ENCODE measurements around the gene SLC37A2. TPM values are rescaled to one million over a fixed set of nuclear protein-coding genes. Genes with fewer than 3 reads are reported as not detected.

Gene SLC37A2
- total and polyA plus RNA-seq, 2 of the 4 experiments (the other 2 are of a cell fraction) = 0.72 to 1.1 TPM

DNA sequence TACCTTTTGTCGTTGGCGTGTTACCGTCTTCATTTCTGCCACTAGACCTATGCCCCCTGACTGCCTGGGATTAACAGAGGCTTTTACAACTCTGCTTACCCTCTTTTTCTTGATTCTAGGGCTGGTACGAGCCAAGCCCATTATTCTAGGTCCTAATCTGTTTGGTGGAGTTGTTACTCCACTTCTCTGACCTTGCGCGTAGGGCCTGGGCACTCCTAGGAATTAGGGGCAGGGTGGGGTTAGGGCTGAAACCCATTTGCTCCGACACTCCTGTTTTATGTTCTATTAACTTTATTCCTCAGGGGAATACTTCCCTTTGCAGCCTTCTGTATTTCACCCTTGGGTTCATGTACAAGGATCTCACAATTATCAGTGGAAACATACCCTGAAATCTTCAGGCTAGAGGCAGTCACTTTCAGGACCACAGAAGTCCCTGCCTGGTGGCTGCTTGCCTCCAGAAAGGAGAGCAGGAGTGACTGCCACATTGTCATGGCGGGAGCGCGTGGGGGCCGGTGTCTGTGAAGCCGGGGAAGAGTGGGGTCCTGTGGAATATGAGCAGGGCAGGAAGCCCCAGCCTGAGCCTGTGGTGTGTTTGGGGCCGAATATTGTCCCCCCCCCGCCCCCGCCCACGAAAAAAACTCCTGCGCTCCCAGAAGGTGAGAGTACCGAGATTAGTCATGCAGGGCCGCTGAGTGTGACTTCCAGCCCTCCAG, 731 bp upstream of the SLC37A2 start:
- Histone ChIP-seq H3K27me3 (ENCODE audit: control insufficient read depth, insufficient read depth, low read length) (no peaks in the 10 kb centered on the region), H2AFZ (replicated peaks; ENCODE audit: low read length, poor library complexity) (peak overlapping the region; percentile 99), H3K4me1 (ENCODE audit: control insufficient read depth, insufficient read depth, low read length) (peaks cover 3% of the 10 kb centered on the region; the same call in 1 of the 2 replicates), H2BK5ac (ENCODE audit: low read depth, low read length, poor library complexity, severe bottlenecking) (no peak overlapping the region), H2AK5ac (ENCODE audit: low read depth, low read length) (peak overlapping the region; percentile 25; the same call in 1 of the 2 replicates), H4K5ac (ENCODE audit: low read depth, low read length) (no peak overlapping the region), H3K4me3 (ENCODE audit: insufficient read depth, low read depth, low read length) (peak overlapping the region; percentile 75), H3K36me3 (ENCODE audit: control insufficient read depth, insufficient read depth, low read length) (no peaks in the 10 kb centered on the region), H3K23ac (ENCODE audit: low read depth, low read length) (peak overlapping the region; percentile 38; the same call in 1 of the 2 replicates), H3K9me3 (ENCODE audit: control insufficient read depth, insufficient read depth, low read length) (no peaks in the 10 kb centered on the region), H3K9me1 (ENCODE audit: insufficient read depth, low read length) (peaks cover 3% of the 10 kb centered on the region; the same call in 1 of the 2 replicates), H4K8ac (ENCODE audit: low read depth in 2 of 2, low read length in 2 of 2) (peak overlapping the region in 1 of 2 experiments; percentile 87; a peak in 1 of 4 replicates), H3K56ac (ENCODE audit: extremely low read depth, insufficient read depth, low read length) (no peak overlapping the region), H2BK15ac (ENCODE audit: low read depth, low read length) (no peak overlapping the region; the same call in 2 of the 3 replicates), H2BK20ac (ENCODE audit: low read depth, low read length) (0 out of 2 replicates have a peak overlapping the region, but pooled peaks have one; percentile 24), H2BK120ac (ENCODE audit: low read depth, low read length) (peak overlapping the region; percentile 93; the same call in 1 of the 2 replicates), H3K4ac (ENCODE audit: low read depth, low read length) (peak overlapping the region; percentile 77; the same call in 1 of the 2 replicates), H4K20me1 (ENCODE audit: insufficient read depth, low read length) (no peaks in the 10 kb centered on the region), H3K14ac (replicated peaks; ENCODE audit: low read depth, low read length) (peak overlapping the region; percentile 87; the same call in 1 of the 2 replicates), H3K27ac (ENCODE audit: insufficient read depth, low read length) (peak overlapping the region; percentile 35; the same call in 1 of the 2 replicates), H3K79me1 (ENCODE audit: low read depth in 1 of 2, low read length in 2 of 2) (no peaks in the 10 kb centered on the region; a peak in 1 of 4 replicates), H3K4me2 (ENCODE audit: low read depth, low read length) (peak overlapping the region; percentile 45), H3K18ac (ENCODE audit: low read depth, low read length) (no peak overlapping the region), H2AK9ac (replicated peaks; ENCODE audit: low read depth, low read length, poor library complexity) (peak overlapping the region; percentile 53), H3K9ac (ENCODE audit: low read depth, low read length) (peak overlapping the region; percentile 63), H4K91ac (ENCODE audit: insufficient read depth, low read depth, low read length) (no peak overlapping the region)
- CTCF ChIA-PET = interaction anchor here (0.5 kb wide), 1 partner anchor 18 kb away, joined by 6 read pairs; no protein-coding TSS in a partner anchor
- POLR2A ChIA-PET (ENCODE audit: unreplicated experiment) = no interaction called here
- BruUV-seq (replicated peaks) = no TSS peak
- DNase-seq = no peak
- 26% methylated on average over 5 of the region's 19 CpGs; no CpG with 5 or more reads in 1 of the 2 experiments for WGBS, 2 experiments (ENCODE audit: extremely low coverage in 2 of 2, insufficient read length in 1 of 2)
- ATAC-seq (ENCODE audit: low read depth) = peak; percentile 4
- intact Hi-C loops (cut with micrococcal nuclease) = no loop called here
- dilution Hi-C loops (cut with HindIII; ENCODE audit: low sequenced_read_pairs, unreplicated experiment) = no loop called here
- in situ Hi-C loops (cut with MboI; ENCODE audit: low sequenced_read_pairs) = no loop called here
- TF ChIP-seq FOS (IDR thresholded peaks at IDR 0.05; ENCODE audit: low read depth, low read length) (no peak), POLR2A (IDR thresholded peaks at IDR 0.05; ENCODE audit: low read depth, low read length) (no peak), RAD21 (IDR thresholded peaks at IDR 0.05; ENCODE audit: low read length) (no peak), MXI1 (IDR thresholded peaks at IDR 0.05; ENCODE audit: borderline replicate concordance, low read depth, low read length) (no peak), BHLHE40 (IDR thresholded peaks at IDR 0.05; ENCODE audit: low read depth, low read length) (peak; percentile 59; the same call in 1 of the 2 replicates)

All from IMR-90 (cell line).